Stimulated activated CD4-positive, alpha-beta T cell treated with anti-CD3 and anti-CD28 coated beads, Interleukin-12 subunit alpha, Interleukin-12 subunit beta, amount 100 ng/mL, for 24 hours (primary cell): ENCODE results near the gene ACSL1.

Source experiments
- DNase-seq, 2 experiments: peaks; one replicate each; pipeline ENCODE4 v3.0.0-alpha.2; 2020; ENCODE audit warnings: low read depth in 2 of 2

Gene ACSL1

DNA sequence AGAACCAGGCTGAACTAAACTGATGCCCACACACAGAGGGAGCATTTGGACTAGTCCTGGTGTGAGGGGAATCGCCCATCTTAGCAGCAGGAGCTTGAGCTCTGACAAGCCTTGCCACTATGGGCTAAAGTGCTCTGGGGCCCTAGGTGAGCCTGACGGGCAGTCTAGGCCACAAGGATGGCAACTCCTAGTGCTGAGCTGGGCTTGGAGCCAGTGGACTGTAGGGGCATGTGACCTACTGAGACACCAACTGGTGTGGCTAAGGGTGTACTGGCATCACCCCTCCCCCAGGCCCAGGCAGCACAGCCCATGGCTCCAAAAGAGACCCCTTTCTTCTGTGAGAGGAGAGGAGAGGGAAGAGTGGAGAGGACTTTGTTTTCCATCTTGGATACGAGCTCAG lies 106.4 kb downstream of the ACSL1 start:
- DNase-seq: no peak

DNA sequence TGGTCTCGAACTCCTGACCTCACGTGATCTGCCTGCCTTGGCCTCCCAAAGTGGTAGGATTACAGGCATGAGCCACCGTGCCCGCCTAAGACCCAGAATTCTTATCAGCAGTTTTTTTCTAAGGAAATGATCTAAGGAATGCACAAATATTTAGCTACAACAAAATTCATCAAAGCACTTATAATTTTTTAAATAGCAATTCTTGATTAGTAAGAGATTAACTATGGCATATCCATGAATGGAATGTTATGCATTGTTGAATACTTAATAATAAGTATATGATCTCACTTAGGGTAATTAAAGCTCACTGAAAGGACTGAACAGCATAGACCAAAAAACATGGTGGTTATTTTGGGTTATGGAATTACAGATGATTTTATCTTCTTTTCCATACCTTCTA lies 110.2 kb downstream of the ACSL1 start:
- DNase-seq: no peak

DNA sequence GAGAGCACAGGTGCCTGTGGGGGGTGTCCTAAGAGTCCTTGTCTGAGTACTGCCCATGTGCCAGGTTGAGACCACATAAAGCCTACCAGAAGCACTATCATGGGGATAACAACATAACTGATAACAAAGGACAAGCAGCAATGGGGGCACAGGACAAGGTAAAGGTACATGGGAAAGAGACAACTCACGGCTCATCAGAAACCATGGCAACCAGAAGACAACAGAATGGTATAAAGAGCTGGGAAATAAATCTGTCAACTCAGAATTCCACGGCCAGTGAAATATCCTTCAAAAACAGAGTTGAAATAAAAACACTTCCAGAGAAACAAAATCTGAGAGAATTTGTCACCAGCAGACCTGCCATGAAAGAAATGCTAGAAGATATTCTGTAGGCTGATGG lies 111.9 kb downstream of the ACSL1 start:
- no peak for DNase-seq

DNA sequence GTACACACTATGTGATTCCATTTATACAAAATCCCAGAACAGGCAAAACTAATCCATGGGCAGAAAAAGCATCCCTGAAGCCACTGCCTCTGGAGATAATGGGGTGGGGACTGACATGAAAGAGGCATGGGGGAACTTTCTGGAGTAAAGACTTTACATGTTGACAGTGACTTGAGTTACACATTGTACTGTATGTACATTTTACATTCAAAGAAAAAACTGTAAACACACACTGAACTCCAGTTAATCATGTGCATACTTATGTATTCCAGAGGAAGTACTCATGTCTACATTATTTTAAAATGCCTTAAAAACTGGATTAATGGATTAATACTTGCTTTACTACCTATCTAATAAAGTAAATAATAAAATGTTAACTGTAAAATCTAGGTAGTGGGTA lies 113.4 kb downstream of the ACSL1 start:
- no peak for DNase-seq

DNA sequence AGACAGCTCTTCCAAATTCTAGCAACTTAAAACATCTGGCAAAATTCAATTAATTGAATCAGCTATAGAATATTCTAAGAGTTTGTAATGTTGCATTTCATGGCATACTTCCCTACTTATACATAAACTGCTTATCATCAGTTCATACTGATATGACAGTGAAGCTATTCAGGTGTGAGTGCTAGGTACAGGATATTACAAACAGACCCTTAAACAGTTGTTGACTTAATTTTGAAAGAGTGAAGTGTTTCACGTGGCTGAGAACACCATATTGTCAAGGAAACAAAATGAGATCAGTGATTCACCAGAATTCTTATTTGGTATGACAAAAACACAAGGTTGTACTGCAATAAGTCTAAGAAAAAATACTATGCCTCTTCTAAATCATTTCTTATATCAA lies 119.3 kb downstream of the ACSL1 start:
- no peak for DNase-seq

DNA sequence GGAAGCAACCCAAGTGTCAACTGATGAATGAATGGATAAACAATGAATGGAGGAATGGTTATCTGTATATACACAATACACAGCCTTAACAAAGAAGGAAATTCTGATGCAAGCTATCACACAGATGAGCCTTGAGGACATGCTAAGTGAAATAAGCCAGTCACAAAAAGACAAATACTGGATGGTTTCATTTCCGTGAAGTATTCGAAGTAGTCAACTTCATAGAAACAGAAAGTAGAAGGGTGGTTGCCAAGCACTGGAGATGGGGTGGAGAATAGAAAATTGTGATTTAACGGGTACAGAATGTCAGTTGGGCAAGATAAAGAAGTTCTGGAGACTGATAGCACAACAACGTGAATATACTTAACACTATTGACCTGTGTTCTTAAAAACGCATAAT lies 120.1 kb downstream of the ACSL1 start:
- DNase-seq: no peak
